ENCODE measurements around the gene KANSL2. TPM values are rescaled to one million over a fixed set of nuclear protein-coding genes. Genes with fewer than 3 reads are reported as not detected.
A peak's percentile ranks its signal among the peaks of the same experiment; 100 is the strongest.
"Not testable (repeated sequence)": the region's sequence is repeated elsewhere in the genome, so short reads cannot be mapped to it uniquely, and the experiment has no call there.

The KANSL2 gene
- polyA plus RNA-seq: 10 to 100 TPM; 19.1 to 21.5 TPM

DNA sequence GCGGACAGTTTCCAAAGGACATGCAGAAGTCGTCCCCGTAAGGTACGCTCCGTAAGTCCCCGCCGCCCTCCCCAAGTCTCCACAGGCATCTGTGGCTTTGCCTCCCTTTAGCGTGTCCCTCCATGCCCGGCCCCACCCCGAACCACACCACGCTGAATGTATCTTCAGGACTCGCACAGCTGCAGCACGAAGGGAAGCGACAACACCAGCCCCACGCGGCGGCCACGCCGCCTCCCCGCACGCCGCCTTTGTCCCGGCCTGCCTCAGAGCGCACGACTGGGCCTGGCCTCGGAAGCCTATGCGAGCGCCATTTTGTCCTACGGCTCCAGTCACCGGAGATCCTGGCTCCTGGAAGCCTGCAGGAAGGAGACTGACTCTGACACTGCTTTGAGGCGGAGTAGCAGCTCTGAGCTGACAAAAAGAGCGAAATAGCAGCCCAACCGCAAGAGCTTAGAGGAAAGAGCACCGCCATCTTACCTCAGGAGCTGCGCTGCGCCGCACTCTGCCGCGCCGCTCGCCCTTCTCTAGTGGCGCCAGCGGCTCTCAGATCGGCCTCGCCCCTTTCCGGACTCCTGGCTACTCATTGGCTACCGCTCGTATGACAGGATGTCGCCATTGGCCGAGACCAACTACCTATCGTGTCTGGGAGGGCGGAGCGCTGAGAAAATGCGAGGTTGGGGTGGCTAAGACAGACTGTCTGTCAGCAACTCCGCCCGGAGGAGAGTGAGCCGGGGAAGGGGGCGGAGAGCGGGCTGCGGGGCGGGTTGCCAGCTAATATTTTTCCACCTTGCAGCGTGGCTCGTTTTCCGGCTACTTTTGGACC is at the start of gene KANSL2:
Gene KANSL2 (minus strand): TSS at position 529 of the 823 bp plus-strand sequence. CDS start 606 bp downstream, outside the sequence.
- peak within 1 kb of the TSS; percentile 80 to 88 for H3K4me3 ChIP-seq (ENCODE audit: low read depth in 1 of 2, low read length in 2 of 2)
- H3K36me3 ChIP-seq (ENCODE audit: control insufficient read depth in 2 of 2, insufficient read depth in 2 of 2, low read length in 1 of 2): peaks cover 0 to 5% of the 10 kb centered on the region in 2 donors
- H3K27ac ChIP-seq (ENCODE audit: low read depth in 2 of 2, low read length in 1 of 2): peak within 1 kb of the TSS; percentile 91 to 95
- H3K9me3 ChIP-seq (ENCODE audit: control insufficient read depth in 2 of 2, insufficient read depth in 1 of 2, low read depth in 1 of 2, low read length in 1 of 2): no peaks in the 10 kb centered on the region
- H3K27me3 ChIP-seq (ENCODE audit: control insufficient read depth in 1 of 2, insufficient read depth in 2 of 2, low read length in 2 of 2): no peaks in the 10 kb centered on the region
- WGBS, 2 donors: 0% methylated on average over 63 to 64 of the region's 64 CpGs
- H3K4me1 ChIP-seq (ENCODE audit: control insufficient read depth in 2 of 2, insufficient read depth in 2 of 2, low read length in 1 of 2): peaks cover 2 to 5% of the 10 kb centered on the region in 2 donors

- H3K27ac ChIP-seq (ENCODE audit: low read depth in 2 of 2, low read length in 1 of 2): no peak overlapping the region
- H3K4me3 ChIP-seq (ENCODE audit: low read depth in 1 of 2, low read length in 2 of 2): no peak overlapping the region
- no peaks in the 10 kb centered on the region for H3K9me3 ChIP-seq (ENCODE audit: control insufficient read depth in 2 of 2, insufficient read depth in 1 of 2, low read depth in 1 of 2, low read length in 1 of 2)
- no peaks in the 10 kb centered on the region for H3K36me3 ChIP-seq (ENCODE audit: control insufficient read depth in 2 of 2, insufficient read depth in 2 of 2, low read length in 1 of 2)
- 70 to 78% methylated on average over 5 of the region's 5 CpGs for WGBS, 2 donors
- no peaks in the 10 kb centered on the region for H3K27me3 ChIP-seq (ENCODE audit: control insufficient read depth in 1 of 2, insufficient read depth in 2 of 2, low read length in 2 of 2)
- no peaks in the 10 kb centered on the region for H3K4me1 ChIP-seq (ENCODE audit: control insufficient read depth in 2 of 2, insufficient read depth in 2 of 2, low read length in 1 of 2)
These were observed 46.8 kb upstream of the KANSL2 start for GRCh38 chr12:48728807-48729206.

DNA sequence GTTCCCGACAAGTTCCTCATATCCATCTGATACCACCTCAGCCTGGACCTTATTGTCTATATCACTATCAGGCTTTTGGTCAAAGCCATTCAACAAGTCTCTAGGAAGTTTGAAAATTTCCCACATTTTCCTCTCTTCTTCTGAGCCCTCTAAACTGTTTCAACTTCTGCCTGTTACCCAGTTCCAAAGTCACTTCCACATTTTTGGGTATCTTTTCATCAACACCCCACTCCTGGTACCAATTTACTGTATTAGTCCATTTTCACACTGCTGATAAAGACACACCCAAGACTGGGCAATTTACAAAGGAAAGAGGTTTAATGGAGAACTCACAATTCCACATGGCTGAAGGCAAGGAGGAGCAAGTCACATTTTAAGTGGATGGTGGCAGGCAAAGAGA is 38.7 kb upstream of the KANSL2 start:
- not testable (repeated sequence) for H3K4me1 ChIP-seq (ENCODE audit: control insufficient read depth in 2 of 2, insufficient read depth in 2 of 2, low read length in 1 of 2); H3K4me3 ChIP-seq (ENCODE audit: low read depth in 1 of 2, low read length in 2 of 2); H3K36me3 ChIP-seq (ENCODE audit: control insufficient read depth in 2 of 2, insufficient read depth in 2 of 2, low read length in 1 of 2); H3K9me3 ChIP-seq (ENCODE audit: control insufficient read depth in 2 of 2, insufficient read depth in 1 of 2, low read depth in 1 of 2, low read length in 1 of 2); H3K27me3 ChIP-seq (ENCODE audit: control insufficient read depth in 1 of 2, insufficient read depth in 2 of 2, low read length in 2 of 2); H3K27ac ChIP-seq (ENCODE audit: low read depth in 2 of 2, low read length in 1 of 2)
- 93 to 96% methylated on average over 1 of the region's 1 CpG for WGBS, 2 donors

- not testable (repeated sequence) for H3K36me3 ChIP-seq (ENCODE audit: control insufficient read depth in 2 of 2, insufficient read depth in 2 of 2, low read length in 1 of 2); H3K9me3 ChIP-seq (ENCODE audit: control insufficient read depth in 2 of 2, insufficient read depth in 1 of 2, low read depth in 1 of 2, low read length in 1 of 2); H3K4me3 ChIP-seq (ENCODE audit: low read depth in 1 of 2, low read length in 2 of 2); H3K27ac ChIP-seq (ENCODE audit: low read depth in 2 of 2, low read length in 1 of 2); H3K4me1 ChIP-seq (ENCODE audit: control insufficient read depth in 2 of 2, insufficient read depth in 2 of 2, low read length in 1 of 2); H3K27me3 ChIP-seq (ENCODE audit: control insufficient read depth in 1 of 2, insufficient read depth in 2 of 2, low read length in 2 of 2)
- WGBS, 2 donors: 66 to 72% methylated on average over 2 of the region's 2 CpGs
These were observed 38.1 kb upstream of the KANSL2 start for GRCh38 chr12:48720171-48720570.

- WGBS, 2 donors: 82 to 84% methylated on average over 4 of the region's 4 CpGs
- H3K27me3 ChIP-seq (ENCODE audit: control insufficient read depth in 1 of 2, insufficient read depth in 2 of 2, low read length in 2 of 2); H3K4me3 ChIP-seq (ENCODE audit: low read depth in 1 of 2, low read length in 2 of 2); H3K4me1 ChIP-seq (ENCODE audit: control insufficient read depth in 2 of 2, insufficient read depth in 2 of 2, low read length in 1 of 2); H3K36me3 ChIP-seq (ENCODE audit: control insufficient read depth in 2 of 2, insufficient read depth in 2 of 2, low read length in 1 of 2); H3K9me3 ChIP-seq (ENCODE audit: control insufficient read depth in 2 of 2, insufficient read depth in 1 of 2, low read depth in 1 of 2, low read length in 1 of 2); H3K27ac ChIP-seq (ENCODE audit: low read depth in 2 of 2, low read length in 1 of 2): not testable (repeated sequence)
These were observed 37.0 kb upstream of the KANSL2 start for GRCh38 chr12:48719002-48719401.

GRCh38 chr12:48717252-48717695 is 35.2 kb upstream of the KANSL2 start:
- no peaks in the 10 kb centered on the region for H3K9me3 ChIP-seq (ENCODE audit: control insufficient read depth in 2 of 2, insufficient read depth in 1 of 2, low read depth in 1 of 2, low read length in 1 of 2)
- H3K36me3 ChIP-seq (ENCODE audit: control insufficient read depth in 2 of 2, insufficient read depth in 2 of 2, low read length in 1 of 2): no peaks in the 10 kb centered on the region
- peak overlapping the region; percentile 74 to 95 for H3K4me3 ChIP-seq (ENCODE audit: low read depth in 1 of 2, low read length in 2 of 2)
- 8 to 10% methylated on average over 21 of the region's 21 CpGs for WGBS, 2 donors
- peaks cover 0 to 4% of the 10 kb centered on the region in 2 donors for H3K4me1 ChIP-seq (ENCODE audit: control insufficient read depth in 2 of 2, insufficient read depth in 2 of 2, low read length in 1 of 2)
- H3K27me3 ChIP-seq (ENCODE audit: control insufficient read depth in 1 of 2, insufficient read depth in 2 of 2, low read length in 2 of 2): no peaks in the 10 kb centered on the region
- peak overlapping the region; percentile 82 to 98 for H3K27ac ChIP-seq (ENCODE audit: low read depth in 2 of 2, low read length in 1 of 2)

GRCh38 chr12:48716493-48717251 is 34.6 kb upstream of the KANSL2 start, which contains the start of gene CCNT1:
Gene CCNT1 (minus strand): TSS chr12:48716707. CDS start chr12:48716675, 32 bp downstream.
- H3K27ac ChIP-seq (ENCODE audit: low read depth in 2 of 2, low read length in 1 of 2): peak within 1 kb of the TSS; percentile 90 to 98
- H3K9me3 ChIP-seq (ENCODE audit: control insufficient read depth in 2 of 2, insufficient read depth in 1 of 2, low read depth in 1 of 2, low read length in 1 of 2): no peaks in the 10 kb centered on the region
- no peaks in the 10 kb centered on the region for H3K36me3 ChIP-seq (ENCODE audit: control insufficient read depth in 2 of 2, insufficient read depth in 2 of 2, low read length in 1 of 2)
- WGBS, 2 donors: 0% methylated on average over 61 of the region's 61 CpGs
- H3K4me3 ChIP-seq (ENCODE audit: low read depth in 1 of 2, low read length in 2 of 2): peak within 1 kb of the TSS; percentile 74 to 95
- peaks cover 0 to 4% of the 10 kb centered on the region in 2 donors for H3K4me1 ChIP-seq (ENCODE audit: control insufficient read depth in 2 of 2, insufficient read depth in 2 of 2, low read length in 1 of 2)
- no peaks in the 10 kb centered on the region for H3K27me3 ChIP-seq (ENCODE audit: control insufficient read depth in 1 of 2, insufficient read depth in 2 of 2, low read length in 2 of 2)

DNA sequence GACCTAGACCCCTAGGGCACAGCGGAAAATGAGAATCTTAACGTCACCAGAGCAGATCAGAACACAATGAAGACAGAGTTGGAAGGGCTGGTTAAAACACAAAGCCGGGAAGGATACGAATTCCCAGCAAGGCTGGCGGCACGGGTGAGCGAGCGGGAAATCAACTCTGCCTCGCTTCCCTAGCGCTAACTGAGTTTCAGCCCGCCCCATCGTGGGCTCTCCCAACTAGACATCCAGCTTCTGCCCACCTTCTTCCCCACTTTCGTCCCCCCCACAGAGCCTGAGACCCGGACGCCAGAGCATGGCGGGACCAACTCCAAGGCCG is 34.1 kb upstream of the KANSL2 start:
- Histone ChIP-seq H3K27ac (ENCODE audit: low read depth in 2 of 2, low read length in 1 of 2) (peak overlapping the region; percentile 90 to 98), H3K4me1 (ENCODE audit: control insufficient read depth in 2 of 2, insufficient read depth in 2 of 2, low read length in 1 of 2) (peaks cover 0 to 4% of the 10 kb centered on the region in 2 donors), H3K9me3 (ENCODE audit: control insufficient read depth in 2 of 2, insufficient read depth in 1 of 2, low read depth in 1 of 2, low read length in 1 of 2) (no peaks in the 10 kb centered on the region), H3K36me3 (ENCODE audit: control insufficient read depth in 2 of 2, insufficient read depth in 2 of 2, low read length in 1 of 2) (no peaks in the 10 kb centered on the region), H3K4me3 (ENCODE audit: low read depth in 1 of 2, low read length in 2 of 2) (peak overlapping the region; percentile 74 to 95), H3K27me3 (ENCODE audit: control insufficient read depth in 1 of 2, insufficient read depth in 2 of 2, low read length in 2 of 2) (no peaks in the 10 kb centered on the region)
- WGBS, 2 donors: 0% methylated on average over 17 of the region's 17 CpGs

- peaks cover 0 to 4% of the 10 kb centered on the region in 2 donors for H3K4me1 ChIP-seq (ENCODE audit: control insufficient read depth in 2 of 2, insufficient read depth in 2 of 2, low read length in 1 of 2)
- no peaks in the 10 kb centered on the region for H3K9me3 ChIP-seq (ENCODE audit: control insufficient read depth in 2 of 2, insufficient read depth in 1 of 2, low read depth in 1 of 2, low read length in 1 of 2)
- no peak overlapping the region for H3K27ac ChIP-seq (ENCODE audit: low read depth in 2 of 2, low read length in 1 of 2)
- WGBS, 2 donors: 88 to 89% methylated on average over 10 of the region's 10 CpGs
- H3K4me3 ChIP-seq (ENCODE audit: low read depth in 1 of 2, low read length in 2 of 2): no peak overlapping the region
- H3K36me3 ChIP-seq (ENCODE audit: control insufficient read depth in 2 of 2, insufficient read depth in 2 of 2, low read length in 1 of 2): peaks cover 2 to 3% of the 10 kb centered on the region in 2 donors
- no peaks in the 10 kb centered on the region for H3K27me3 ChIP-seq (ENCODE audit: control insufficient read depth in 1 of 2, insufficient read depth in 2 of 2, low read length in 2 of 2)
These were observed 30.2 kb upstream of the KANSL2 start for GRCh38 chr12:48712209-48712608.

All from esophagus (tissue), 2 donors.